Pons (tissue), 1 donor: Measurements from ENCODE around the gene TNFRSF18.

Source experiments
- DNase-seq: peaks from one replicate; pipeline ENCODE4 v3.0.0-alpha.2; 2016; ENCODE audit warnings: low spot score

Gene TNFRSF18

DNA sequence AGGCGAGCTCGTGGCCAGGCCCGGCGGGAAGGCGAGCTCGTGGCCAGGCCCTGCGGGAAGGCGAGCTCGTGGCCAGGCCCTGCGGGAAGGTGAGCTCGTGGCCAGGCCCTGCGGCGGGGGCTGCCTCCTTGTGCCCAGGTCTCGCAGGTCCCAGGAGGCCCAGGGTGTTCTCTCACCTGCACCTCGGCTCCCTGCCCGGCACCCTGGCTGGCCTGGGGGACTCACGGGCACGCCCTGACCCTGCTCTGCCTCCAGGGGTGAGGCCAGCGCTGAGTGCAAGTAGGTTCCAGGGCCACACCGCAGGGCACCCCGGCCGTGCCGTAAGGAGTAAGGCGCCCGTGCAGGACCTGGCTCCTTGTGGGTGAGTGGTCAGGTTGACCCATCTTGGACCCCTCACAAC lies 21.0 kb upstream of the TNFRSF18 start:
- DNase-seq, result no peak

DNA sequence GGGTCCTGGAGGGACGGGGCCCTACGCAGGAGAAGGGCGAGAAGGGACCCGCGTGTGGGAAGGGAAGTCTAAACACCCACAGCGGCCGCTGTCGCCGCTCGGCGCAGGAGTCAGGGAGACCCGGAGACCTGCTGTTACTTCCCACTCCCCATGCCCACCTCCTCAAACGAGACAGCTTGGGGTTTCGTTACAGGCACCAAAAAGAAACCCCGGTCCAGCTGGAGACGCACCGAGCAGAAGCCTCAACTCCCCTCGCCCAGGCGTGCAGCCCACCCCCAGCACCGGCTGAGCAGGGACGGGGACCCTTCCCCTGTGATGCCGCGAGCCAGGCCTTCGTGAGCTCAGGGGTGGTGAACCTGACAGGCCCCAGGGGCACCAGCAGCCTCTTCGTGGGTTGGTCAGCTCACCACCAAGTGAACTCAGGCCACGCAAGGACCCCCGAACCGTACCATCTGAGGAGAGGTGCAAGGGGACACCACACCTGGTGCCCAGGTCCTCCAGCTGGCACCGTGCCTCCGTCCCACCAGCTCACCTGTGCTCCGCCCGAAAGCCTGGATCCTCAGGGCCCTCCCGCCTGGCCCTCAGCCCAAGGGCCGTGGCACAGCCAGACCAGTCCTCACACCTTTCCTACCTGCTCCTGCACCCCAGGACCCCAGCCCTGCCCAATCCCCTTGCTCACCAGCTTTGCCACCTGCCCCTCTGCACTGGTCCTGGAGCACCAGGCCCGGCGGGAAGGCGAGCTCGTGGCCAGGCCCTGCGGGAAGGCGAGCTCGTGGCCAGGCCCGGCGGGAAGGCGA lies 20.4 kb upstream of the TNFRSF18 start:
- DNase-seq, result no peak

DNA sequence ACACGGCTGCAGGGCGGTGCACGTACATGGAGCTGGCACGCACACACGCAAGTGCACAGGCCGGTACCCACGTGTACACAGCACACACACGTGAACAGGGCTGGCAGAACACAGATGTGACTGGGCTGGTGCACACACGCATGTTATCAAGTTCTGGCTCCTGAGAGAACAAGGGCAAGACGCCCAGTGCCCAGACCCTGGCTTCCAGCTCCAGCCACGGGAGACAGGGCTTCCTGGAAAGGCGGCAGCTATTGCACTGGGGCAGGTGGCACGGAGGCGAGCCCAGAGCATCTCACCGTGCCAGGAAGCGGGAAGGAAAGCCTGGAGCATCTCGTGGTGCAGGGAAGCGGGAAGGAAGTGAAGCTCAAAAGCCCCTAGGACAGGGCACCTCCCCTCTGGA lies 19.5 kb upstream of the TNFRSF18 start:
- no peak for DNase-seq

DNA sequence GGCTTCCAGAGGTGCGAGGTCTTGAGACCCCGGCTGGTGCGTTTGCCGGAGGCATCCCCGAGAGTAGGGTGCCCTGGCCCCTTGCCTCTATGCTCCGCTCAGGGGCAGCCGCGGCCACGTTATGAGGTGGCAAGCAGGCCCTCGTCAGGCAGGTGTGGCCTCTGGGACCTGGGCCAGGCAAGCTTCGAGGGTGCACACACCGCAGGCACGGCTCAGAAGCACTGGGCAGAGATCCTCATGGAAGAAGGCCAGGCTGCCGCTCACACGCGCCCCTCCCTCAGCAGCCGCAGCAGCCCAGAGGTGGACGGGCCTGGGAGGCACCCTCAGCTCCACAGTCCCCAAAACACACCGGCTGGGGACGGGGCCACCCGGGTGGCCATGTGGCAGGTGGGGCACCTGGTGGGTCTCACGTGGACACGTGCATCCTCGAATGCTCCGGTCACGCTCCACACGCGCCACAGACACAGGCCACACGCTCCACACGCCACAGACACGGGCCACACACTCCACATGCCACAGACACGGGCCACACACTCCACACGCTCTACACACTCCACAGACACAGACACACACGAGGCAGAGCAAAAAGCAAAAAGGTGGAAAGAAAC lies 18.9 kb upstream of the TNFRSF18 start:
- no peak for DNase-seq

DNA sequence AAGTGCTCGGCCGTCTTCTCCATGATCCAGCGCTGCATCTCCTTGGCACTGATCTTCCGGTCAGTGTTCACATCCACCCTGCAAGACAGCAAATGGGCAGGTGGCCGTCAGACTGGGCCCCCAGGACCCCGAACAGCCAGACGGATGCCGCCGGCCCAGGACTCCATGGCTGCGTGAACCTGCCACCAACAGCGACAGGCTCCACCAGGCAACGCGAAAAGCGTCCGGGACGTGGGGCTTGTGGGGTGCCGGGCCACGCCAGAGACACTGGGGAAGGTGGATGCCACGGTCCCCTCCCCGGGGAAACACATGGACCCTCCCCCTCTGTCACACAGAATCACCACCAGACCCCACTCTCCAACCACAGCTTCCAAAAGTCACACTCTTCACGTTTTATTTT lies 17.5 kb upstream of the TNFRSF18 start:
- no peak for DNase-seq

DNA sequence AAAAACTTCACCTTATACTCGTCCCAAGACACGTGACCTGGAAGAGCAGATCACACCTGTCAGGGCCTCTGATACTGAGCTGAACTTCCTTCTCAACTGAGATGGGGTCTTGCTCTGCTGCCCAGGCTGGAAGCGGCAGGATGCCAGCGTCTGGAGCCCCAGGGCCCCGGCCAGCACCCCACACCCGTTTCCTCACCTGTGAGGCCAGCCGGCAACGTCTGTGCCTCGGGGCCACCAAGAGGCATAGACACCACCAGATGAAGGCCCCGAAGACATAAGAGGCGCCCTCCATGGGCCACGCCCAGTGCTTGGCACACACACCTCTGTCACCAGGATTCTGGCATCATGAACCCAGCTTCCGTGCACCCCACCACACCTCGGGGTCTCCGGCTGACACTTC lies 16.9 kb upstream of the TNFRSF18 start:
- no peak for DNase-seq

DNA sequence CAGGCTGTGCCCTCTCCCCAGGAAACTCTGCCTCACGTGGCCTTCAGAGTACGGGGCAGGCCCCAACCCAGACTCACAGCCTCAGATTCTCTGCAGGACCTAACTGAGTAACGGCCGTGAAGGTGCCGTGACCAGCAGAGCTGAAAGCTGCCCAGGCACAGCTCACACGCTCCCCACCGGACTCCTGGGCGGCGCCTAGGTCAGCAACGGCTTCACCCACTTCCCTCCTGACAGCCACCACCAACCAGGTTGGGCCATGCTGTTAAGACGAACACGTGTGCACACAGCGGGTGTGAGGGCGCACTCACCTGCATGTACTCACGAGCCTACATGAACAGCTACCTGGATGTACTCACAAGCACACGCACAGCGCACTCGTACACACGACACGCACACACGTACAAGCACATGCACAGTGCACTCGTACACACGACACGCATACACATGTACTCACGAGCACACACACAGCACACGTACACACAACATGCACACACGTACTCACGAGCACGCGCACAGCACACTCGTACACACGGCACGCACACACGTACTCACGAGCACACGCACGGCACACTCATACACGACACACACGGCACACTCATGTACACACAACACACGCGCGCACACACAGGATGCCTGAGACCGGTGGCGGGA lies 16.3 kb upstream of the TNFRSF18 start:
- no peak for DNase-seq

DNA sequence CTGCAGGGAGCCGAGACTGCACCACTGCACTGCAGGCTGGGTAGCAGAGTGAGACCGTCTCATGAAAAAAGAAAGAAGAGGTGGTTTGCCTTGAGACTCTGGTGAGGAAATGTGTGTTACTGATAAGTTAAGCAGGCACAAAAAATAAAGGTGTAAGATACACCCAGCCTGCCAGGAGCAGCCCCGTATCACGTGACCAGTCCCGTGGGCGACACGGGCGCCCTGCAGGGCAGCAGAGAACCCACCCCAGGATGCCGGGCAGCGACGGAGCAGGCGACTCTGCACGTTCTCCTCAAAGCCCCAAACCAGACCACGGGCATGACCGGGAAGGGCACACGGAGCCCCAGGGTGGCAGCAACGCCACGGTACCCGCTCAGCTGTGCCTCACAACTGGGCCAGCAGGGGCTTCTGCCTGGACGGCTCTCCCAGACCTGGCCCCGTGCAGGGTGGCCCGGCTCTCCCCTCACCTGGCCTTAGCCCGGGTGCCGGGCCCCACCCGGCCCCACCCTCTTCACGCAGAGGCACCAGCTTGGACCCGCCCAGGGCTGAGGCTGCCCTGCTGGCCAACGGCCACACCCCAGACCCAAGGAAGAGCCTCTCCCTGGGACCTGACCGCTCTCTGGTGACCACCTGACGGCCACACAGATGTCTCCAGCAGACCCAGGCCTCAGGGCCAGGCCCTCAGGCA lies 15.6 kb upstream of the TNFRSF18 start:
- DNase-seq, result no peak

DNA sequence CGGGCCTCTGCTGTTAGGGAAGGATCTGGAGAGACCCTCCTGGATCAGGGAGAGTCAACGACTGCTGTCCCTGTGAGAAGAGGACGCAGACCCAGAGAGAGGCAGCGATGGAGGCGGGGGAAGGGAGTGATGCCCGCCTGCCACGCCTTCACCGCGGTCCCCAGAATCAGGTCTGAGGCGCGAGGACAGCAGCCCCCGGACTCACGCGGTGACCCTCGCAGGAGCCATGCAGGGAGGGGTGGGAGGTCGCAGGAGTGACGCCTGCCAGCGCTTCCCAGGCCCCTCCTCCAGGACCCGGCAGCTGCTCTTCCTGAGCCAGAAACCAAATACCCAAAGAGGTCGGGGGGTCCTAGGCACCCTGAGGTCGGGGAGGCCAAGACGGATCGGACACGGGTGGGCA lies 13.8 kb upstream of the TNFRSF18 start:
- DNase-seq, result no peak

DNA sequence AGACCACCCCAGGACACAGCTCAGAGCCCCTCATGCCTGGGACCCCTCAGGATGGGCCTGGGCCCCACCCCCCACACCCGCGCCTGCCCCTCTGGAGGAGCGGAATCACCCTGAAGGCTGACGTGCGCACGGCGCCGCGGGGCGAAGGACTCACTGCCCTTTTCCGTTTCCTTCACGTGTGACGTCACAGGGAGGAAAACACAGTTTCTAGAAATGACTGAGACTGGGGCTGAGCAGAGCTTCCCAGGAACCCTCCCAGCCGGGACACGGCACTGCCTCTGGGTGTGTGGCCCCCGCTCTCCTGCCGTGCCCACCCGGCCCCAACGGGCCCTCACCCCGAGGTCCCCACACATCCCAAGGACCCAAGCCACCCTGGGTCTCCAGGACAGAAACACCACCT lies 12.9 kb upstream of the TNFRSF18 start:
- no peak for DNase-seq

DNA sequence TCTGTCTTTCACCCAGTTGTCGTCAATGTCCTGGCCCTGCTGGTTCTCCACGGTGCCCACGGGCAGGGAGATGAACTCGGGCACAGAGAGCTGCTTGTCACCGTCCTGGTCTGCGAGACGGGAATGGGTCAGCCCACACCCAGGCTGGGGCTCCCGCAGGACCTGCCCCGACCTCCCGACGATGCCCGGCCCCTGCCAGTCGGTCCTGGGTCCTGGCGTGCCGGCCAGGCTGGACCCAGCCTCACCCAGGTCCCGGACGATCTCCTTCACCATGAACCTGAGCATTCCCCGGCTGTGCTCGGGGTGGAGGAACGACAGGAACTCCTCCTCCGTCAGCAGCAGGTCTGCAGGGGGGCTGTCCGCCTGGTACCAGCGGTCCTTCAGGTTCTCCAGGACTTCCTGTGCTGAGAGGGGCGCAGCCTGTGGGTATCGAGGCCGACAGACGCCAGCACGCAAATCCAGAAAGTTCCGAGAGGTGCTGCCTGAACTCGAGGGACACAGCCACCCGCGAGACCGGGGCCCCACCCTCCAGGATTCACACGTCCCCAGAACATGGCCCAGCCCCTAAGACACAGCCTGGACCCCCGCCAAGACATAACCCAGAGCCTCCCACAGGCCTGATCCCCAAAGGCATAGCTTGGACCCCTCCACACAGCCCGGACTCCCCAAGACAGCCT lies 12.3 kb upstream of the TNFRSF18 start:
- DNase-seq, result no peak

DNA sequence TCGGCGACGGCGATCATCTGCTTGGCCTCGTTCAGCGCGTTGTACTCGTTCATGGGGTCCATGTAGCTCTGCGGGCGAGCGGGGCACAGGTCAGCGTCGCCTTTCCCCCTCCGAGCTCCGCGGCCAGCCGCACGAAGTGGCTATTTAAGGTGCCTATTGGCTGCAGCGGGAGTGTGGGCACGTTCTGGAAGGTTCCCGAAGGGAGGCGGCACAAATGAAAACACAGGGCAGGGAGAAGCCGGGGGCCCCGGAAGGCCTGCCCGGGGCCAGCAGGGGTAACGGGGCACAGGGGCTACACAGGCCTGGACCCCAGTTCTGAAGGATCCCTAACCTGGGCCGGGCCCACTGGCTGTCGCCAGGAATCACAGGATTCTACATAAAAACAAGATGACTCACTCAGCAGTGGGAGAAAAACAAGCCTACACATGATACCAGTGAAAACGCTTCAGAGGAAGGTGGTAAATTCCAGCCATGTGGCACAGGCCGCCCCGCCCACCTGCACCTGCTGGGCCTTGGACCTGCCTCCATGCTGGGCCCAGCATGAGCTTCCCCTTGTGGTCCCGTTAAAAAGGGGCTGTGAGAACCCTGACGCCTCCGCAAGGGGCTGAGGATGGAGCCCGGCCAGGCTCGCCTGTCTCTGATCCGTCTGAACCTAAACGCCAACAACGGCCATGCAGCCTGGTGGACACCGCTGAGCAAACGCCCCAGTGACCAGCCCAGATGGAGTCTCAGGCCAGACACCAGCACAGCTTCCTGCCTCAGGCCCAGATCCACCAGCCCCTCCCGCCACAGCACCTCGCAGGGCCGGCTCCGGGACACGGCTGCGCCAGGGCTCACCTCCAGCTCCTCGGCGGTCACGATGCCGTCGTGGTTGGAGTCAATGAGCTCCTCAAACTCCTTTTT lies 11.5 kb upstream of the TNFRSF18 start:
- DNase-seq, result no peak

DNA sequence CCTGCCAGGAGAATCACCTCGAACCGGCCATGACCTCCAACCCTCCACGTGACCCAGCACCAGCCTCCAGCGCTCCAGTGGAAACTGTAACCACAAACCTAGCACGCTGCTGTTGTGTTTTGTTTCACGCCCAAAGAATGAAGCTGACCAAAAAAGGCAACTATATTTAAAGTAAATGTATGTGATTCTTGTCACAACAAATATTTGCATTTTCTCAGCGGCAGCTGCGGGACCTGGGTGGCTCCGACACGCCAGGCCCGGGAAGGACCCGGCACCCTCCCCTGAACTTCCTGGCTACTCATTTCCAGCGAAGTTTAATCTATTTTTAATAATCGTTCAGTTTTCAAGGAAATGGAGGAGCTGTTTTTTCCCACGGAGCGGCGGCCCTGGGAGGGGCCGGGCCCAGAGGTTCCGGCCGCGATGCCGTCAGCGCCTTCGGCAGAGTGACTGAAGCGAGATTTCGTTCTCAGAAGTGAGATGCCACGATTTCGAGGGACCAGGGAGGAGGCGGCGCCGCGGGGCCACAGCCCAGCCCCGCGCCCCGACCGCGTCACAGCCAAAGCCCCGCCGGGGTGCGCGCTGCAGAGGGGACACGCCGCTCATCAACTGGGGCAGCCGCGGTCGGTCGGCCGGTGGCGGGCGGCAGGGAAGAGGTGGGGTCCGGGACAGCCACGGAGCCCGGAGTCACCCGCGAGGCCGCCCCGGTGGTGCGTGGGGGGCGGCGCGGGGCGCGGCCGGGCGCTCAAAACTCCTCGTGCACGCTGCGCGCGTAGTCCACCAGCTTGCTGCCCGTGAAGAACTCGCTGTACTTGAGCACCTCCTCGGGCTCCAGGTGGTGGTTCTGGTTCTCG lies 10.6 kb upstream of the TNFRSF18 start:
- DNase-seq, result no peak

DNA sequence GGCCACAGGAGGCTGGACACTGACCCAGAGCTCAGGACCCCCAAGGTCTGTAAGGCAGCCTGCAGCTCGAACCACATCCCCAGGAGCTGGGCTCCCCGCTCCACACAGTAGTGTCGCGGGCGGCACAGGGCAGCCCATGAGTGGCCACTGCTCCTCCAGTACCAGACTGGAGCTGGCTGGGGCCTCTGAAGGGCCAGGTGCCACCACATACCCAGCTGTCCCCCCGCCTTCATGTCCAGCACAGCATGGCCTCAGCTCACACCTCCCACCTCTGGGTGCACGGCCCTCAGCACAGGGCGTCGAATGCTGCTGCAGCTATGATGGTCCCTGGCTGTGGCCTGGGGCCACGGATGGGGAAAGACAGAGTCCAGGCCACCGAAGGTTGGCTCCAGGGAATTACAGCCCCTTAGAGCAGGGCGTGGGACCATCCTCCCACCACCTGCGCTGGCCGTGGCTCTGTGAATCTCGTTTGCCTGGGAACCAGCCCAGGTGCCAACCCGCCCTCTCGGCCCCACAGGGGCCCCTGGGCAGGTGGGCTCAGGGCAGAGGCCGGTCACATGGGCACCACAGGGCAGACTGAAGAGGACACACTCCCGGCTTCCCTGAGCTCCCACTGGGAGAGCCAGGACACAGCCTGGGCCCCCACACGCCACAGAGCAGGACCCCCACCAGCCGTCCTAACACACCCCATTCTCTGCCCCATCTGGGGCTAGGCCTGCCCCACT lies 9.7 kb upstream of the TNFRSF18 start:
- no peak for DNase-seq

DNA sequence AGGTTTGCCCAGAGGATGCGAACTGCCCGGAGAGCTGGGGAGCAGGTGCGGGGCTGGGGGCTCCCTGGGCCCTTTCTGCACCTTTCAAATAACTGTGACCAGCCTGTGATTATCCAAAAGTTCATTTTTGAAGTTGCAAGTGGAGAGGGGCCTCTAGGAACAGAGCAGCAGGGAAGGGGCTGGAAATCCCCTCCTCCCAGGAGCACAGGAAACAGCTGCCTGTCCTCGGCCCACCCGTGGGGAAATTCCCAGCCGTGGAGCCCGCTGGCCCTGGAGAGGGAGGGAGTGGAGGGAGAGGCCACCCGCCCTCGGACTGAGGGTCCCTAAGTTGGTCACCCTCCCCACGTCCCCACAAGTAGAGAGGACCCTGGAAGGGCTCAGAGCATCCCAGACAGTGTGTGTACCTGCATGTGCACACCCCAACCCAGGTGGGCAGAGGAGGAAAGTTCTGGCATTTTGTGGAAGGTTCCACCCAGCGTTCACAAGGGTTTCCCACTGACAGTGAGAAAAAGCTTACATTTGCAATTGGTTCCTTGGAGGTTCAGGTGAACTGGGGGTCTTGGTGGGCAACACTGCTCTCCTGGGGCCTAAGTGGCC lies 8.8 kb upstream of the TNFRSF18 start:
- no peak for DNase-seq

DNA sequence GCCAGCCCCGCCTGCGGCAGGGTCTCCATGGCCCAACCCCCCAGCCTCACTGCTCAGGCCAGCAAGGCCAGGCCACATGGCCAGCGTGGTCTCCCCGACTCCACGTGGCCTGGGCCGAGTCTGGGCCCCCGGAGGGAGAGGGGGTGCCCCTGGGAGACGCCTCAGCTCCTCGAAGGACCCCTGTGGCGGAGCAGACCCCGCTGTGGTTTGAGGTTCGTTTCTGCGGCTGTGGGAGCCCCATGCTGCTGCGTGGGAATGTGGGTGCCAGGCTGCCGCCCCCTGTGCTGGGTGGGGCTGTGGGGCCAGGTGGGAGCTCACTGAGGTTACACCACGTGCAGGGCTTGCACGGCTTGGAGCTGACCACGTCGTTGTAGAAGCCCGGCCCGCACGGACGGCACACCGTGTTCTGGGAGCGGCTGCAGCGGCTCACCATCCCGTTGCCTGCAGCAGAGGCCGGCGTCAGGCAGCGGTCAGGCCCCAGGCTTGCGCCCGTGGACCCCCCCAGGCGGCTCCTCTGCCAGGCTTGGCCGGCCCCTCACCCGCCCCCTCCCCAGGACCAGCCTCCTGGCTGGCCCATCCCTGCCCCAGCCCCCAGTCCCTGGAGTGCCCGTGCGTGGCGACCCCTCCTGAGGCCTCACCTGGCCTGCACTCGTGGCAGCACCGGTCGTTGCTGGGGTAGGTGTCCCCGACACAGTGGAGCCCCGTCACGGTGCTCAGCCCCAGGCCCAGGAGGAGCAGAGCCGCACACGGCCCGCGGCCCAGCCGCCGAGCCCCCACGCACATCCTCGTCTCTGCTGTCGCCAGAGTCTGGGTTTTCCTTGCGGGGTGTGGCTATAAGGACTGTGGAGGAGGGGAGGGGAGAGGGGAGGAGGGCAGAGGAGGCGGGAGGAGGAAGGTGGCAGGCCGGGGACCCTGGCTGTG lies 7.2 kb upstream of the TNFRSF18 start, which contains the start of gene TNFRSF4:
TNFRSF4 (minus strand) TSS at position 809 of the 921 bp plus-strand sequence; CDS start at position 783, 26 bp downstream.
- DNase-seq, result no peak

DNA sequence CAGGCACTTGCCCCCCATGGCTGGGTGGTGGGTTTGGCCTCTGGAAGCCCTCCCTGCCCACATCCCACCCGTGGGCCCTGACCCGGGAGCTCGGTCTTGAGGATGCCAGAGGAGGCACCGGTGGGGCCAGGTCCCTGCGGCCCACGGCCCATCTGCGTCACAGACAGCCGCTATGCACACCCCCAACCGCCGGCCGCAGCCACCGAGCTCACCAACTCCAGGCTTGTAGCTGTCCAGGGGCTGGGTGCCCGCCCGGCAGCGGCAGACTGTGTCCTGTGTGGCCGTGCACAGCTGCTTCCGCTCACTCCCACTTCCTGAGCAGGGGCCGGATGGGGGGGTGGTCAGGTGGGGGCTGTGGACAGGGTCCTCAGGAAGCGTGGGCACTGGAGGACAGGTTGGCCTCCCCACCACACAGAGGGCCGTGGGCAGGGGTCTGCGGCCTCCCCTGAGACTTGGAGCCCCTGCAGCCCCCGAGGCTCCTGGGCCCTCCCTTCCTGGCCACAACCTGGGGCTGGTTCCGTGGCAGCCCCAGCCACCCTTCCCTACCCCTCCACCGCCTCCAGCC lies 6.5 kb upstream of the TNFRSF18 start:
- no peak for DNase-seq
